22Rv1 (cell line): Measurements from ENCODE around the gene RBMX.
"Not testable (repeated sequence)": the region's sequence is repeated elsewhere in the genome, so short reads cannot be mapped to it uniquely, and the experiment has no call there.

Experiments used
- H3K27ac ChIP-seq: fragments of 450-650 bp; 2 replicates; pipeline ENCODE4 v1.5.1; 2017
- CTCF ChIP-seq: fragments of 450-650 bp; IDR thresholded peaks from 2 replicates; pipeline ENCODE4 v1.5.1; 2017; ENCODE audit warnings: mild to moderate bottlenecking
- ZFX ChIP-seq: fragments of 450-650 bp; IDR thresholded peaks from 2 replicates; pipeline ENCODE4 v1.6.1; 2017; ENCODE audit warnings: antibody characterized with exemption, borderline replicate concordance

Gene RBMX

GRCh38 chrX:136889269-136889668 is 8.7 kb upstream of the RBMX start:
- no peak for TF ChIP-seq ZFX
- no peak for TF ChIP-seq CTCF
- no peak overlapping the region for H3K27ac ChIP-seq

GRCh38 chrX:136880003-136880451 is 498 bp downstream of the RBMX start:
- H3K27ac ChIP-seq = peak overlapping the region; percentile 83
- TF ChIP-seq CTCF (no peak), ZFX (no peak)

GRCh38 chrX:136879001-136879687 is 1.4 kb downstream of the RBMX start:
- peak overlapping the region; percentile 83 for H3K27ac ChIP-seq

GRCh38 chrX:136878423-136878822 is 2.1 kb downstream of the RBMX start:
- TF ChIP-seq CTCF = no peak
- no peak for TF ChIP-seq ZFX
- no peak overlapping the region for H3K27ac ChIP-seq

More at GRCh38 chrX:136879001-136879687, 1.4 kb downstream of the RBMX start:
- TF ChIP-seq CTCF (no peak), ZFX (no peak)

- H3K27ac ChIP-seq = not testable (repeated sequence)
These were observed 6.4 kb downstream of the RBMX start for GRCh38 chrX:136874114-136874513.

- not testable (repeated sequence) for H3K27ac ChIP-seq
These were observed 7.3 kb downstream of the RBMX start for GRCh38 chrX:136873210-136873609.

- TF ChIP-seq CTCF = no peak
- TF ChIP-seq ZFX = no peak
- no peak overlapping the region for H3K27ac ChIP-seq
These were observed 8.3 kb downstream of the RBMX start for GRCh38 chrX:136872091-136872700.

- no peak for TF ChIP-seq CTCF
- TF ChIP-seq ZFX = no peak
- H3K27ac ChIP-seq = no peak overlapping the region
These were observed 10.5 kb downstream of the RBMX start for GRCh38 chrX:136870064-136870463.
